ENCODE results near the gene DBT.

- no peak for TF ChIP-seq CTCF (IDR thresholded peaks at IDR 0.05)
- TF ChIP-seq POLR2A (IDR thresholded peaks at IDR 0.05): no peak
Measured at GRCh38 chr1:100298512-100298911, 48.9 kb upstream of the DBT start.

All from body of pancreas (tissue), 4 donors.